ENCODE measurements around the gene REN. TPM values are rescaled to one million over a fixed set of nuclear protein-coding genes. Genes with fewer than 3 reads are reported as not detected.
A peak's percentile ranks its signal among the peaks of the same experiment; 100 is the strongest.

Gene REN
- total RNA-seq, 1 donor = not detected

- Histone ChIP-seq H3K27me3 (ENCODE audit: insufficient read depth, low read length) (peaks cover 4% of the 10 kb centered on the region), H3K4me1 (ENCODE audit: insufficient read depth, low read length) (no peaks in the 10 kb centered on the region), H2AFZ (ENCODE audit: low read length) (no peak overlapping the region), H3K4me2 (ENCODE audit: insufficient read depth, low read length) (no peak overlapping the region), H3K27ac (ENCODE audit: low read depth, low read length) (no peak overlapping the region), H3K36me3 (ENCODE audit: insufficient read depth, low read length) (no peaks in the 10 kb centered on the region), H3K79me2 (ENCODE audit: insufficient read depth, low read length) (no peaks in the 10 kb centered on the region), H4K20me1 (ENCODE audit: insufficient read depth, low read length) (no peaks in the 10 kb centered on the region), H3K4me3 (ENCODE audit: insufficient read depth, low read length) (no peak overlapping the region), H3K9me3 (ENCODE audit: low read depth, low read length) (no peaks in the 10 kb centered on the region)
- peak; percentile 97 for DNase-seq (ENCODE audit: insufficient read length, low spot score, missing footprints)
- peak; percentile 99 for TF ChIP-seq CTCF (IDR thresholded peaks at IDR 0.05; ENCODE audit: extremely low read depth, low read depth, low read length)
These were observed 3.6 kb downstream of the REN start for GRCh38 chr1:204162494-204163074.

GRCh38 chr1:204161609-204162493, 4.3 kb downstream of the REN start:
- H3K9me3 ChIP-seq (ENCODE audit: low read depth, low read length) = no peaks in the 10 kb centered on the region
- no peak for TF ChIP-seq CTCF (IDR thresholded peaks at IDR 0.05; ENCODE audit: extremely low read depth, low read depth, low read length)
- H3K27ac ChIP-seq (ENCODE audit: low read depth, low read length) = no peak overlapping the region
- no peaks in the 10 kb centered on the region for H3K79me2 ChIP-seq (ENCODE audit: insufficient read depth, low read length)
- H3K36me3 ChIP-seq (ENCODE audit: insufficient read depth, low read length) = no peaks in the 10 kb centered on the region
- no peaks in the 10 kb centered on the region for H3K4me1 ChIP-seq (ENCODE audit: insufficient read depth, low read length)
- H3K27me3 ChIP-seq (ENCODE audit: insufficient read depth, low read length) = peaks cover 4% of the 10 kb centered on the region
- H3K4me2 ChIP-seq (ENCODE audit: insufficient read depth, low read length) = no peak overlapping the region
- no peak for DNase-seq (ENCODE audit: insufficient read length, low spot score, missing footprints)
- no peak overlapping the region for H2AFZ ChIP-seq (ENCODE audit: low read length)
- H3K4me3 ChIP-seq (ENCODE audit: insufficient read depth, low read length) = no peak overlapping the region
- no peaks in the 10 kb centered on the region for H4K20me1 ChIP-seq (ENCODE audit: insufficient read depth, low read length)

GRCh38 chr1:204157962-204158361, 8.2 kb downstream of the REN start:
- Histone ChIP-seq H3K4me3 (ENCODE audit: insufficient read depth, low read length) (no peak overlapping the region), H4K20me1 (ENCODE audit: insufficient read depth, low read length) (no peaks in the 10 kb centered on the region), H2AFZ (ENCODE audit: low read length) (no peak overlapping the region), H3K27ac (ENCODE audit: low read depth, low read length) (no peak overlapping the region), H3K27me3 (ENCODE audit: insufficient read depth, low read length) (peaks cover 20% of the 10 kb centered on the region), H3K9me3 (ENCODE audit: low read depth, low read length) (no peaks in the 10 kb centered on the region), H3K4me2 (ENCODE audit: insufficient read depth, low read length) (no peak overlapping the region), H3K79me2 (ENCODE audit: insufficient read depth, low read length) (no peaks in the 10 kb centered on the region), H3K36me3 (ENCODE audit: insufficient read depth, low read length) (no peaks in the 10 kb centered on the region), H3K4me1 (ENCODE audit: insufficient read depth, low read length) (no peaks in the 10 kb centered on the region)
- no peak for DNase-seq (ENCODE audit: insufficient read length, low spot score, missing footprints)
- no peak for TF ChIP-seq CTCF (IDR thresholded peaks at IDR 0.05; ENCODE audit: extremely low read depth, low read depth, low read length)

- H2AFZ ChIP-seq (ENCODE audit: low read length) = no peak overlapping the region
- H3K27me3 ChIP-seq (ENCODE audit: insufficient read depth, low read length) = peaks cover 32% of the 10 kb centered on the region
- no peaks in the 10 kb centered on the region for H3K79me2 ChIP-seq (ENCODE audit: insufficient read depth, low read length)
- no peaks in the 10 kb centered on the region for H4K20me1 ChIP-seq (ENCODE audit: insufficient read depth, low read length)
- no peaks in the 10 kb centered on the region for H3K4me1 ChIP-seq (ENCODE audit: insufficient read depth, low read length)
- no peak overlapping the region for H3K4me2 ChIP-seq (ENCODE audit: insufficient read depth, low read length)
- no peak for DNase-seq (ENCODE audit: insufficient read length, low spot score, missing footprints)
- no peak for TF ChIP-seq CTCF (IDR thresholded peaks at IDR 0.05; ENCODE audit: extremely low read depth, low read depth, low read length)
- H3K36me3 ChIP-seq (ENCODE audit: insufficient read depth, low read length) = no peaks in the 10 kb centered on the region
- no peak overlapping the region for H3K4me3 ChIP-seq (ENCODE audit: insufficient read depth, low read length)
- no peaks in the 10 kb centered on the region for H3K9me3 ChIP-seq (ENCODE audit: low read depth, low read length)
- H3K27ac ChIP-seq (ENCODE audit: low read depth, low read length) = no peak overlapping the region
These were observed 10.3 kb downstream of the REN start for GRCh38 chr1:204155881-204156280.

Measured in osteoblast (primary cell).